K562 (cell line): ENCODE results near the gene FILIP1L. TPM values are rescaled to one million over a fixed set of nuclear protein-coding genes. Genes with fewer than 3 reads are reported as not detected.

ENCODE experiments used
- ATAC-seq: fragments of 200-7000 bp; cut with Tn5 transposase; 3 replicates; pipeline ENCODE4 v1.9.1; 2020; ENCODE audit warnings: moderate library complexity
- BruUV-seq: library from RNA; stranded (reverse); fragments of 400-500 nt; replicated peaks from 2 replicates; lab custom pipeline; 2021; lab: Mats Ljungman, UMichigan
- CTCF ChIA-PET: fragments of 300-600 bp; formaldehyde crosslinking; extraction: SDS; loops from one replicate; lab custom pipeline; 2021; ENCODE audit warnings: low intra/inter-chr PET ratio; lab: Yijun Ruan, JAX
- POLR2A ChIA-PET: fragments of 300-600, 350-650 bp; sonication (Branson Sonifier 250); formaldehyde crosslinking; extraction: SDS; loops from one replicate; lab custom pipeline; 2021; ENCODE audit warnings: antibody characterized with exemption, inconsistent platforms; lab: Yijun Ruan, JAX
- DNase-seq, 4 experiments: peaks; one replicate each; pipeline versions ENCODE4 v3.0.0 to v3.0.0-alpha.2; 2011 to 2018; ENCODE audit warnings: low spot score in 3 of 4, mixed read lengths in 3 of 4; ENCODE audit errors: extremely low read depth in 1 of 4
- FAIRE-seq: peaks from 2 replicates; lab custom pipeline; 2011; peaks lifted over from hg19 to GRCh38; lab: Jason Lieb, UNC
- H2AFZ ChIP-seq: 2 replicates; pipeline ENCODE4 v1.6.0; 2011; ENCODE audit warnings: low read depth, low read length, control low read depth, inconsistent platforms
- H3K27ac ChIP-seq: fragments of 200-600 bp; 3 replicates; pipeline ENCODE4 v1.8.0; 2011; ENCODE audit warnings: low read depth, mild to moderate bottlenecking, control low read depth, inconsistent platforms, low read length, moderate library complexity, mixed read lengths; ENCODE audit errors: extremely low read depth
- H3K27me3 ChIP-seq, 2 experiments: fragments of 300-600 bp in 1 of 2; 2 replicates in 1 of 2; 3 replicates in 1 of 2; pipeline versions ENCODE4 v1.6.0 to v1.8.0; 2011; ENCODE audit warnings: inconsistent platforms in 2 of 2, low read length in 2 of 2, mild to moderate bottlenecking in 1 of 2, mixed read lengths in 1 of 2, moderate library complexity in 1 of 2; ENCODE audit not compliant: control insufficient read depth in 2 of 2, insufficient read depth in 2 of 2
- H3K36me3 ChIP-seq: fragments of 300-600 bp; 3 replicates; pipeline ENCODE4 v1.8.0; 2011; ENCODE audit warnings: mild to moderate bottlenecking, low read length, inconsistent platforms; ENCODE audit not compliant: control insufficient read depth, insufficient read depth
- H3K4me1 ChIP-seq, 2 experiments: fragments of 200-600 bp in 1 of 2; replicated peaks in 1 of 2; 2 replicates in 1 of 2; 3 replicates in 1 of 2; pipeline versions ENCODE4 v1.5.1 to v1.8.0; 2011; ENCODE audit warnings: inconsistent platforms in 2 of 2, low read length in 2 of 2, mild to moderate bottlenecking in 1 of 2, mixed read lengths in 1 of 2, moderate library complexity in 1 of 2; ENCODE audit not compliant: control insufficient read depth in 2 of 2, insufficient read depth in 2 of 2
- H3K4me2 ChIP-seq: 2 replicates; pipeline ENCODE4 v1.6.1; 2011; ENCODE audit warnings: low read length, control low read depth, inconsistent platforms, mixed read lengths; ENCODE audit not compliant: insufficient read depth
- H3K4me3 ChIP-seq: fragments of 200-600 bp; sonication (generic), shearing (Covaris generic); 2 replicates; pipeline ENCODE4 v1.5.1; 2016; ENCODE audit warnings: control low read depth, inconsistent platforms
- H3K79me2 ChIP-seq: fragments of 200-600 bp; 3 replicates; pipeline ENCODE4 v1.8.0; 2011; ENCODE audit warnings: low read length, inconsistent platforms; ENCODE audit not compliant: control insufficient read depth, insufficient read depth
- H3K9ac ChIP-seq, 2 experiments: 2 replicates each; pipeline versions ENCODE4 v1.6.0 to v1.6.1; 2011; ENCODE audit warnings: low read depth in 2 of 2, low read length in 2 of 2, control low read depth in 1 of 2, inconsistent platforms in 1 of 2, mild to moderate bottlenecking in 1 of 2, mixed read lengths in 1 of 2; ENCODE audit not compliant: insufficient read depth in 1 of 2
- H3K9me1 ChIP-seq: one replicate; pipeline ENCODE4 v1.6.0; 2011; ENCODE audit warnings: inconsistent platforms, mild to moderate bottlenecking, low read length, moderate library complexity; ENCODE audit not compliant: control insufficient read depth, insufficient read depth
- H3K9me3 ChIP-seq: replicated peaks from 2 replicates; pipeline ENCODE4 v1.5.1; 2011; ENCODE audit warnings: low read depth, low read length, inconsistent platforms; ENCODE audit not compliant: control insufficient read depth, insufficient read depth
- H4K20me1 ChIP-seq: replicated peaks from 2 replicates; pipeline ENCODE4 v1.6.1; 2011; ENCODE audit warnings: low read length, inconsistent platforms, mixed read lengths; ENCODE audit not compliant: control insufficient read depth, insufficient read depth
- ETS2 ChIP-seq: IDR thresholded peaks from 2 replicates; pipeline ENCODE4 v1.6.1; 2016; ENCODE audit warnings: borderline replicate concordance, missing genetic modification characterization, mild to moderate bottlenecking, moderate library complexity, missing compliant biosample characterization; ENCODE audit not compliant: poor library complexity, severe bottlenecking
- HDAC2 ChIP-seq: fragments of 450-650 bp; IDR thresholded peaks from 2 replicates; pipeline ENCODE4 v1.6.1; 2016; ENCODE audit warnings: mild to moderate bottlenecking
- MCM5 ChIP-seq: fragments of 450-650 bp; IDR thresholded peaks from 2 replicates; pipeline ENCODE4 v1.6.1; 2016; ENCODE audit warnings: low read depth
- SPI1 ChIP-seq: IDR thresholded peaks from 2 replicates; pipeline ENCODE4 v1.6.1; 2011; ENCODE audit warnings: low read depth, low read length, control low read depth, borderline replicate concordance
- WGBS: fragments of 100-300 bp; shearing (Covaris generic); methylation state at CpG from one replicate; pipeline ENCODE4 v1.1.6; 2016; ENCODE audit warnings: low coverage, mixed read lengths; ENCODE audit not compliant: insufficient coverage; ENCODE audit errors: missing lambda C conversion rate; 5-methylcytosine and 5-hydroxymethylcytosine counted together
- in situ Hi-C: fragments of 300-500 bp; cut with MboI; formaldehyde crosslinking; loops from 4 replicates; pipeline ENCODE4 v1.15.0; 2018; ENCODE audit warnings: inconsistent platforms, mixed read lengths
- intact Hi-C: fragments of 100-400 bp; cut with micrococcal nuclease; formaldehyde crosslinking; loops from 2 replicates; pipeline ENCODE4 v1.14.2; 2022
- polyA plus RNA-seq, 8 experiments: library from polyadenylated mRNA; depleted of rRNA in 4 of 8; stranded (reverse) in 5 of 8; unstranded in 3 of 8; fragments of >200 nt; fragmentation: Nextera tagmentation in 2 of 8; fragmentation: Illumina TruSeq in 1 of 8; extraction: Ambion mirVana in 2 of 8; extraction: Trizol in 1 of 8; gene quantifications; 2 replicates each; pipeline versions ENCODE4 v1.2.1 to v1.2.3, GENCODE V29; 2011 to 2014; ENCODE audit warnings: inconsistent platforms in 1 of 8, missing spikeins in 1 of 8
- total RNA-seq, 7 experiments: library from RNA; depleted of rRNA in 6 of 7; stranded (reverse); fragments of >200 nt in 6 of 7; fragmentation: Illumina TruSeq in 2 of 7; extraction: Trizol in 2 of 7; gene quantifications; 2 replicates each; pipeline versions ENCODE4 v1.2.1 to v1.2.3, GENCODE V29; 2011 to 2021; ENCODE audit warnings: low replicate concordance in 1 of 7
- TF ChIP-seq, protein P1 (sequence below): IDR thresholded peaks from 2 replicates; pipeline ENCODE4 v1.6.1; 2011; ENCODE audit not compliant: insufficient read length; ENCODE audit errors: extremely low read depth

Gene FILIP1L
- total and polyA plus RNA-seq, 9 of the 15 experiments (the other 6 are each of a cell fraction or from before 2014, with no cell fraction given): 0.50 to 2.1 (median 1.1) TPM

DNA sequence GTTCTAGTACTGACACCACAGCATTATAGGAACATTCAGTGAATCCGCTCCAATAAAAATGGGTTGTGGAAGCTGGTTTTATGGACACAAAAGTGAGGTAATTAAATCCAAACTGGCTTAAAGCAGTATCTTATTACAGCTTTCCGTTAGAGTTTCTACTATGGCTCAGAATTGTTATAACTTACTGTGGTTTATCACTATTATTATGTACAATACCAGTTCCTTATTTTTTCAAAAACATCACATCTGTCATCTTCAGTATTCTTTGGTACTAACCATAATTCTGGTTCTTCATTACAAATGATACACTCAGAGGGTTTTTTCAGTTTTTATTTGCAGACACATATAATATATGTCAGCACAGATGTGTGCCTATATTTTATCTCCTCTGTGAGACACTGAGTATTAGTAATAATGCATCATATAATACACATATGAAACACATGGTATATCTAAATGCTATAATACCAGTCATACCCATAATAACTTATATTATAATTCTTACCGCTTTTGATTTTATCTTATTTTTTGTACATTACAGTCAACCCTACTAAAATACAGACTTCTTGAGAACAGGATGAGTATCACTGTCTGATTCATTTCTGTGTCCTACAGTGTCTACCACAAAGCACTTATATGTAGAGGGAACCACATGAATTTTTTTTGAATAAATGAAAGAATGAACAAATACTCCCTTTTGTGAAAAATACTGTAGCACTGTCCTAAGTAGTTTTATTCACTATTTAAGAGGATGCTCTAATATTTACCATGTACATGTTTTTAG is 257.7 kb downstream of the FILIP1L start:
- no peak overlapping the region for H3K4me2 ChIP-seq
- intact Hi-C loops (no loop called here), in situ Hi-C loops (no loop called here)
- CTCF ChIA-PET: no interaction called here
- peaks cover 35% of the 10 kb centered on the region for H3K79me2 ChIP-seq
- TF ChIP-seq HDAC2: no peak
- H3K9ac ChIP-seq: no peak overlapping the region
- no peaks in the 10 kb centered on the region for H3K27me3 ChIP-seq
- H3K9me1 ChIP-seq: no peaks in the 10 kb centered on the region
- POLR2A ChIA-PET: no interaction called here
- 91% methylated on average over 3 of the region's 3 CpGs for WGBS
- H3K4me3 ChIP-seq: no peak overlapping the region
- ATAC-seq: no peak
- H3K9me3 ChIP-seq: no peaks in the 10 kb centered on the region
- FAIRE-seq: no peak
- H3K4me1 ChIP-seq: no peaks in the 10 kb centered on the region
- no peak overlapping the region for H2AFZ ChIP-seq
- H3K36me3 ChIP-seq: peaks cover 2% of the 10 kb centered on the region; the same call in 1 of the 3 replicates
- no peak for DNase-seq
- no TSS peak for BruUV-seq
- no peak overlapping the region for H3K27ac ChIP-seq
- no peaks in the 10 kb centered on the region; the same call in 1 of the 2 replicates for H4K20me1 ChIP-seq

DNA sequence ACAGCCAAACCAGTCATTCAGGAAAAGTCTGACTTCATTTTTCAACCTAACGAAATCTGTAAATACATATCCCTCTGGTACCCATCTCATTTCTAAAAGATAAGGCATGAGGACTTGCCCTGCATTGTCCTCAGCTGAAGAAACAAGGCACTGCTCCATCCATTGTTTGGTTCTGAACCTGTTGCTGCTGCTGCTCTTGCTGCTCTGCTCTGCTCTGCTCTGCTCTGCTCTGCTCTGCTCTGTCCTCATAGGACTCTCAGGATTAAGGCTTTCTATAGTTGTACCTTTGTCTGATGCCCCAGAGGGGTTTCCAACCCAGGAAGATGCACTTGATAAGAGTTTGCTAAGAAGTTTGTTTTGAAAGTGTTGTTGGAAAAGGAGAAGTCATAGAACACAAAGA is 258.4 kb downstream of the FILIP1L start:
- no peak for FAIRE-seq
- in situ Hi-C loops: no loop called here
- DNase-seq: no peak
- CTCF ChIA-PET: no interaction called here
- intact Hi-C loops: no loop called here
- H3K9me1 ChIP-seq: no peaks in the 10 kb centered on the region
- no peaks in the 10 kb centered on the region for H4K20me1 ChIP-seq
- H3K36me3 ChIP-seq: peaks cover 2% of the 10 kb centered on the region; the same call in 1 of the 3 replicates
- no peaks in the 10 kb centered on the region for H3K27me3 ChIP-seq
- no TSS peak for BruUV-seq
- no peaks in the 10 kb centered on the region for H3K9me3 ChIP-seq
- POLR2A ChIA-PET: no interaction called here
- H3K9ac ChIP-seq: no peak overlapping the region
- no peak overlapping the region for H3K4me3 ChIP-seq
- H3K4me1 ChIP-seq: no peaks in the 10 kb centered on the region
- 75% methylated on average over 1 of the region's 1 CpG for WGBS
- H3K79me2 ChIP-seq: peaks cover 42% of the 10 kb centered on the region
- ATAC-seq: no peak
- no peak overlapping the region for H3K4me2 ChIP-seq
- H2AFZ ChIP-seq: no peak overlapping the region
- H3K27ac ChIP-seq: no peak overlapping the region
- TF ChIP-seq MCM5 (no peak), ETS2 (tag) (no peak), SPI1 (no peak)
- TF ChIP-seq, protein P1, sequence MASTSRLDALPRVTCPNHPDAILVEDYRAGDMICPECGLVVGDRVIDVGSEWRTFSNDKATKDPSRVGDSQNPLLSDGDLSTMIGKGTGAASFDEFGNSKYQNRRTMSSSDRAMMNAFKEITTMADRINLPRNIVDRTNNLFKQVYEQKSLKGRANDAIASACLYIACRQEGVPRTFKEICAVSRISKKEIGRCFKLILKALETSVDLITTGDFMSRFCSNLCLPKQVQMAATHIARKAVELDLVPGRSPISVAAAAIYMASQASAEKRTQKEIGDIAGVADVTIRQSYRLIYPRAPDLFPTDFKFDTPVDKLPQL: no peak
